C4-2B (cell line): ENCODE data around the gene TFDP3.

ENCODE experiments used
- CTCF ChIP-seq: fragments of 450-650 bp; conservative IDR thresholded peaks from 2 replicates; pipeline ENCODE4 v1.5.1; 2017; ENCODE audit warnings: mild to moderate bottlenecking
- ZFX ChIP-seq: fragments of 450-650 bp; IDR thresholded peaks from 2 replicates; pipeline ENCODE4 v1.6.1; 2017

- TF ChIP-seq CTCF (no peak), ZFX (no peak)
These were observed 11.2 kb upstream of the TFDP3 start for GRCh38 chrX:133229361-133229760.
